HepG2 (cell line): ENCODE data around the gene NME1. TPM values are rescaled to one million over a fixed set of nuclear protein-coding genes. Genes with fewer than 3 reads are reported as not detected.

Experiments
- BHLHE40 ChIP-seq: IDR thresholded peaks from 2 replicates; pipeline ENCODE4 v1.6.1; 2011; ENCODE audit warnings: low read length, improper control_type of control experiment
- DMAP1 ChIP-seq: IDR thresholded peaks from 2 replicates; pipeline ENCODE4 v1.6.1; 2016
- DPF2 ChIP-seq: sonication (generic); formaldehyde crosslinking; IDR thresholded peaks from 2 replicates; pipeline ENCODE4 v1.4.0; 2020; ENCODE audit warnings: mild to moderate bottlenecking, low read depth, missing genetic modification reagents, borderline replicate concordance
- FOXP1 ChIP-seq, 2 experiments: fragments of 450-650 bp in 1 of 2; IDR thresholded peaks; 2 replicates each; pipeline ENCODE4 v1.6.1; 2017 to 2018; ENCODE audit warnings: antibody characterized with exemption in 1 of 2
- HMGXB3 ChIP-seq: sonication (generic); formaldehyde crosslinking; IDR thresholded peaks from 2 replicates; pipeline ENCODE4 v1.4.0; 2020; ENCODE audit warnings: missing genetic modification reagents, borderline replicate concordance
- HNF4G ChIP-seq, 2 experiments: sonication (generic) in 1 of 2; formaldehyde crosslinking in 1 of 2; IDR thresholded peaks; 2 replicates each; pipeline versions ENCODE4 v1.4.0 to v1.6.1; 2011 to 2020; ENCODE audit warnings: borderline replicate concordance in 2 of 2, low read depth in 2 of 2, mild to moderate bottlenecking in 2 of 2, low read length in 1 of 2, missing genetic modification reagents in 1 of 2, moderate library complexity in 1 of 2
- MAFG ChIP-seq: sonication (generic); formaldehyde crosslinking; IDR thresholded peaks from 2 replicates; pipeline ENCODE4 v1.5.1; 2020; ENCODE audit warnings: mild to moderate bottlenecking, missing genetic modification reagents
- MATR3 ChIP-seq: sonication (generic); formaldehyde crosslinking; IDR thresholded peaks from 2 replicates; pipeline ENCODE4 v1.4.0; 2020; ENCODE audit warnings: missing genetic modification reagents
- MIXL1 ChIP-seq: IDR thresholded peaks from 2 replicates; pipeline ENCODE4 v1.6.1; 2016
- NPAS2 ChIP-seq: sonication (generic); formaldehyde crosslinking; IDR thresholded peaks from 2 replicates; pipeline ENCODE4 v1.8.0; 2022; ENCODE audit warnings: mild to moderate bottlenecking, missing genetic modification reagents, borderline replicate concordance
- PHF20 ChIP-seq: sonication (generic); formaldehyde crosslinking; IDR thresholded peaks from 2 replicates; pipeline ENCODE4 v1.5.0; 2020; ENCODE audit warnings: mild to moderate bottlenecking, missing genetic modification reagents
- TBX2 ChIP-seq: sonication (generic); formaldehyde crosslinking; IDR thresholded peaks from 2 replicates; pipeline ENCODE4 v1.5.0; 2020; ENCODE audit warnings: missing genetic modification reagents, mild to moderate bottlenecking, borderline replicate concordance
- TSC22D2 ChIP-seq: sonication (generic); formaldehyde crosslinking; IDR thresholded peaks from 2 replicates; pipeline ENCODE4 v1.5.1; 2020; ENCODE audit warnings: missing genetic modification reagents, mild to moderate bottlenecking, borderline replicate concordance
- USF2 ChIP-seq, 2 experiments: sonication (generic) in 1 of 2; formaldehyde crosslinking in 1 of 2; IDR thresholded peaks; 2 replicates each; pipeline versions ENCODE4 v1.5.1 to v1.6.1; 2011 to 2020; ENCODE audit warnings: borderline replicate concordance in 1 of 2, low read depth in 1 of 2, low read length in 1 of 2, mild to moderate bottlenecking in 1 of 2, missing genetic modification reagents in 1 of 2, moderate library complexity in 1 of 2
- XBP1 ChIP-seq: sonication (generic); formaldehyde crosslinking; IDR thresholded peaks from 2 replicates; pipeline ENCODE4 v1.5.0; 2020; ENCODE audit warnings: missing genetic modification reagents
- ZBTB8A ChIP-seq: sonication (generic); formaldehyde crosslinking; IDR thresholded peaks from 2 replicates; pipeline ENCODE4 v1.4.0; 2020; ENCODE audit warnings: mild to moderate bottlenecking, low read depth, missing genetic modification reagents, borderline replicate concordance
- ZKSCAN8 ChIP-seq: IDR thresholded peaks from 2 replicates; pipeline ENCODE4 v1.6.1; 2016; ENCODE audit warnings: borderline replicate concordance, missing genetic modification reagents, missing compliant biosample characterization
- ZNF292 ChIP-seq: sonication (generic); formaldehyde crosslinking; IDR thresholded peaks from 2 replicates; pipeline ENCODE4 v1.8.1; 2022; ENCODE audit warnings: mild to moderate bottlenecking, low read depth, missing genetic modification reagents, borderline replicate concordance
- ZNF30 ChIP-seq: sonication (generic); formaldehyde crosslinking; IDR thresholded peaks from 2 replicates; pipeline ENCODE4 v1.5.0; 2020; ENCODE audit warnings: mild to moderate bottlenecking, missing genetic modification reagents
- ZNF335 ChIP-seq: sonication (generic); formaldehyde crosslinking; IDR thresholded peaks from 2 replicates; pipeline ENCODE4 v1.4.0; 2020; ENCODE audit warnings: missing genetic modification reagents
- ZNF350 ChIP-seq: sonication (generic); formaldehyde crosslinking; IDR thresholded peaks from 2 replicates; pipeline ENCODE4 v1.4.0; 2020; ENCODE audit warnings: mild to moderate bottlenecking, low read depth, missing genetic modification reagents, borderline replicate concordance
- ZNF720 ChIP-seq: sonication (generic); formaldehyde crosslinking; IDR thresholded peaks from 2 replicates; pipeline ENCODE4 v1.4.0; 2020; ENCODE audit warnings: missing genetic modification reagents
- ZNF777 ChIP-seq: sonication (generic); formaldehyde crosslinking; IDR thresholded peaks from 2 replicates; pipeline ENCODE4 v1.4.0; 2020; ENCODE audit warnings: missing genetic modification reagents
- polyA plus RNA-seq, 8 experiments: library from polyadenylated mRNA; depleted of rRNA in 3 of 8; stranded (reverse) in 7 of 8; unstranded in 1 of 8; fragments of >200 nt; fragmentation: Illumina TruSeq in 4 of 8; extraction: Trizol in 4 of 8; gene quantifications; 2 replicates each; pipeline versions ENCODE4 v1.2.1 to v1.2.3, GENCODE V29; 2011 to 2016; ENCODE audit warnings: low read depth in 4 of 8, missing spikeins in 1 of 8, mixed read lengths in 1 of 8; ENCODE audit not compliant: insufficient read depth in 1 of 8
- total RNA-seq, 5 experiments: library from RNA; depleted of rRNA; stranded (reverse); fragments of >200 nt; fragmentation: Illumina TruSeq; extraction: Trizol; gene quantifications; 2 replicates each; pipeline ENCODE4 v1.2.3, GENCODE V29; 2016; ENCODE audit warnings: low read depth in 1 of 5

Gene NME1
- total and polyA plus RNA-seq, 2 of the 13 experiments (the other 11 are each of a cell fraction or from before 2014, with no cell fraction given): 295 to 516 TPM

- peak; percentile 34; the same call in 1 of the 2 replicates for TF ChIP-seq DMAP1 (CRISPR knock-in tag)
- TF ChIP-seq TBX2 (CRISPR knock-in tag): peak; percentile 90
- TF ChIP-seq ZNF292 (CRISPR knock-in tag): 0 out of 2 replicates have a peak, but pooled peaks have one; percentile 10
- no peak for TF ChIP-seq ZNF30
- TF ChIP-seq DPF2 (CRISPR knock-in tag): no peak
- no peak for TF ChIP-seq ZBTB8A (CRISPR knock-in tag)
- no peak for TF ChIP-seq ZNF350 (CRISPR knock-in tag)
- TF ChIP-seq NPAS2 (CRISPR knock-in tag): no peak
- TF ChIP-seq XBP1 (CRISPR knock-in tag): no peak
- no peak for TF ChIP-seq ZNF777 (CRISPR knock-in tag)
- TF ChIP-seq HMGXB3 (CRISPR knock-in tag): peak; percentile 55; the same call in 1 of the 2 replicates
- TF ChIP-seq PHF20 (CRISPR knock-in tag): peak; percentile 17; the same call in 1 of the 2 replicates
- 0 out of 2 replicates have a peak, but pooled peaks have one; percentile 39 for TF ChIP-seq TSC22D2 (CRISPR knock-in tag)
- TF ChIP-seq ZNF335 (CRISPR knock-in tag): peak; percentile 25; the same call in 1 of the 2 replicates
- TF ChIP-seq ZKSCAN8 (CRISPR knock-in tag): no peak
- no peak for TF ChIP-seq MAFG (CRISPR knock-in tag)
- TF ChIP-seq FOXP1 (IDR thresholded peaks at IDR 0.05): no peak
- TF ChIP-seq FOXP1 (CRISPR knock-in tag; IDR thresholded peaks at IDR 0.05): 0 out of 2 replicates have a peak, but pooled peaks have one; percentile 13
- no peak for TF ChIP-seq MATR3
- TF ChIP-seq HNF4G (IDR thresholded peaks at IDR 0.05; ENCODE audit: borderline replicate concordance, low read depth, low read length): no peak
- no peak for TF ChIP-seq HNF4G (CRISPR knock-in tag; IDR thresholded peaks at IDR 0.05; ENCODE audit: borderline replicate concordance, low read depth)
- peak; percentile 97 for TF ChIP-seq USF2 (IDR thresholded peaks at IDR 0.05; ENCODE audit: low read depth, low read length)
- peak; percentile 95; the same call in 1 of the 2 replicates for TF ChIP-seq USF2 (CRISPR knock-in tag; IDR thresholded peaks at IDR 0.05; ENCODE audit: borderline replicate concordance)
- TF ChIP-seq BHLHE40: peak; percentile 97
- TF ChIP-seq ZNF720: no peak
- TF ChIP-seq MIXL1 (CRISPR knock-in tag): peak; percentile 64; the same call in 1 of the 2 replicates
These were observed 31.5 kb upstream of the NME1 start (continued) for GRCh38 chr17:51121620-51122472.
